ENCODE data around the gene KLF7. TPM values are rescaled to one million over a fixed set of nuclear protein-coding genes. Genes with fewer than 3 reads are reported as not detected.

Gene KLF7
- total RNA-seq = 79.1 TPM

- peak; percentile 72 for DNase-seq (ENCODE audit: low spot score)
- peak; percentile 53 for ATAC-seq
- intact Hi-C loops (cut with DNase I) = no loop called here
Observed at GRCh38 chr2:207165121-207166038, at the start of gene KLF7. Gene KLF7, minus strand, starts transcription at chr2:207165948. Its CDS starts 380 bp downstream, at chr2:207165568.

GRCh38 chr2:207215308-207215707 is 49.6 kb upstream of the KLF7 start:
- DNase-seq (ENCODE audit: low spot score) = no peak
- no peak for ATAC-seq
- intact Hi-C loops (cut with DNase I) = no loop called here

GRCh38 chr2:207214446-207214845 is 48.7 kb upstream of the KLF7 start:
- intact Hi-C loops (cut with DNase I) = no loop called here
- DNase-seq (ENCODE audit: low spot score) = no peak
- ATAC-seq = no peak

GRCh38 chr2:207206011-207206410 is 40.3 kb upstream of the KLF7 start:
- ATAC-seq (no peak), DNase-seq (ENCODE audit: low spot score) (no peak)
- intact Hi-C loops (cut with DNase I) = no loop called here

- no peak for ATAC-seq
- no peak for DNase-seq (ENCODE audit: low spot score)
- intact Hi-C loops (cut with DNase I) = no loop called here
Observed at GRCh38 chr2:207205173-207205957, 39.6 kb upstream of the KLF7 start.

DNA sequence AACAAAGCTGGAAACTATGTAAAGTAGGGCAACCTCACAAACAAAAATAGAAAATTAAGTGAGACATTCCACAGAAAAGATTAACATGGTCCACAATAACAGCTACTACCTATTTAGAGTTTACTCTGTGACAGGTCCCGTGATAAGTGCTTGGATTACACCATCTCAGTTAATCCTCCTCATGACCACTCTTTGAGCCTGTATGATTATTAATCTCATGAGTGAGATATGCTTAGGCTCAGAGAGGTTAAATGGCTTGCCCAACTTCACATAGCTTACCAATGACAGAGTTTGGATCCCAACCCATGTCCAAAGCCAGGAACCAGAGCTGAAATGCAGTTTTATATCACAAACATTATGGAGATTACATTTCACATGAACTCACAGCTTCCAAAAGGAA is 37.3 kb upstream of the KLF7 start:
- ATAC-seq = no peak
- DNase-seq (ENCODE audit: low spot score) = no peak
- intact Hi-C loops (cut with DNase I) = no loop called here

DNA sequence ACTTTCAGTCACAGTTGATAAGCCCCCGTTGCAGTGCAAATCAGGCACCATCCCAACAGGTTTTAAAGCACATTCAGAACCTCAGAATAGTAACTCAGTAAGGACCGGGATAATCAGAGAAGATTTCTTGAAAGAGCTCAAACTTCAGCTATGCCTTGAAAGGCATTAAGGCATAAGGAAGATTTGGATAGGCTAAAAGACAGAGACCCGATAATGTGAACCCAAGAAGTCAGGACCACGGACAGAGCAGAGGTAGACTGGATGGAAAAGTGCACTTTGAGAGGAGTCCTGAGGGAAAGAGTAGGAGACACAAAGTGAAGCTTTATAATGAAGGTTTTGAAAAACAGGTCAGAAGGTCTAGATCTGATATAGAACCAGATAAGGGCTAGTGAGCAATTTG is 36.9 kb upstream of the KLF7 start:
- ATAC-seq = no peak
- no peak for DNase-seq (ENCODE audit: low spot score)
- intact Hi-C loops (cut with DNase I) = no loop called here

DNA sequence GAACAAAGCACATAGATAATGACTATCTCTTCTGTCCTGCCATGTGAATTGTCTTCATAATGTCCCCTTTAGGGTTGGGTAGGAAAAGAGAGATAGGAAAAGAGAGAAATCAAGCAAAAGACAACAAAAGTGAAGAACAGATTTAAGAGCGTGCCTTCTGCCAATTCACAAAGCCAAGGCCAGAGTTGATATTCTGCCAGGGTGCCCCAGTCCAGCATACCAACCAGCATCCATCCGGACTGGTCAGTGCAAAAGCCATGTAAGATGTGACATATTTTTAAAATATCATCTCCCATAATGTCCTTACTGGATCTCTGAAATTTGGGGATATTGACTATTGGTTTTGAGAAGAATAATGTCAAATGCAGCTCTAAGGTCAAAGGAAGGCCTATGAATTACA is 35.7 kb upstream of the KLF7 start:
- no peak for ATAC-seq
- DNase-seq (ENCODE audit: low spot score) = no peak
- intact Hi-C loops (cut with DNase I) = no loop called here

DNA sequence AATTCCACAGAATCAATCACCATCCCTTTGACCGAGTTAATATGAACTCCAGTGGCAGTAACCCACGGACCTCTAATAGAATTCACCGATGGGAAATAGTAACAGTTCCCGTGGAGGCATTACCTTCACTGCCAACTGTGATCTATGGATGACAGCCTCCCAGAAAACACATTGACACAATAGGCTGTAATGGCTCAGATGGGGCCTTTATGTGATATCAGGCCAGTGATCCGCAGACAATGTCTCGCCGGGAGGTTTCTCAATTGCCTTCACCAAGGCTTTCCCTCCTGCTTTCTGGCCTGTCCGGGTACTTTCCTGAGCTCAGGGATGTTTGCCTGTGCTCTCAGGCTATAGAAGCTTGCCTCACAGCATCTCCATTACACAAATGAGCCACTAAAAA is 34.4 kb upstream of the KLF7 start:
- DNase-seq (ENCODE audit: low spot score) (no peak), ATAC-seq (no peak)
- intact Hi-C loops (cut with DNase I) = no loop called here

DNA sequence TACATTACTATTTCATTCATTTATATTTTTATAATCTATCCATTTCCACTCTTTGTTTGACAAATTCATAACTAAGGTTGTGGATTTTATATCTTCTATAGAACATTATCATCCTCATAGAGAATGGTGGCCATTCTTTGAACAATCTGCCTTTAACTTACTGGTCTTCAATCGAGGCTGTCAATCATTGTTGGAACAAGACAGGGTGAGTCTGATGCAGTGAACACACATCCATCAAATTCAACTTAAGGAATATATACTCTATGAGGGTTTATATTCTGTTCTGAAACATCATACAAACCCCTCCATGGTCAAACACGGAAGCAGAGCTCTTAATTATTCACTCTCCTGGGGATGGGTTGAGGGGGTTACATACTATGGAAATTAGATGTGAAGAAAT is 28.3 kb upstream of the KLF7 start:
- ATAC-seq (no peak), DNase-seq (ENCODE audit: low spot score) (no peak)
- intact Hi-C loops (cut with DNase I) = no loop called here

- DNase-seq (ENCODE audit: low spot score) = no peak
- peak; percentile 93 for ATAC-seq
- intact Hi-C loops (cut with DNase I) = no loop called here
Observed at GRCh38 chr2:207188626-207189419, 23.1 kb upstream of the KLF7 start.

DNA sequence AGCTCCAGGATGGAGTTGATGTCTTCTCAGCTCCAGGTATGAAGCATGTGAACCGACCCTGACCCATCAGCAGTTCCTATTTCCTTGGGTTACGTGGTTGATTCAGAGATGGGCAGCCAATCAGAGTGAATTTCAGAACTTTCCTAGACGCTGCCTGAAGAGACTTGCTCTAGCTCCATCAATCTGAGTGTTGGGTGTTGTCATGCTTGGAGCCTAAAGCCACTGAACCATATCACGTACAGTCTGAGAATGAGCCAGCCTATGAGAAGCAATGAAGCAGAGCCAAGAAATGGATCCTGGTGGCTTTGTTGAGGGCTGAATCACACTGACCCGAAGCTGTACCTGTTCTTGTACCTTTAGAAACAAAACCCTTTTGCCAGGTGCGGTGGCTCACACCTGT is 19.6 kb upstream of the KLF7 start:
- ATAC-seq (no peak), DNase-seq (ENCODE audit: low spot score) (no peak)
- intact Hi-C loops (cut with DNase I) = no loop called here

DNA sequence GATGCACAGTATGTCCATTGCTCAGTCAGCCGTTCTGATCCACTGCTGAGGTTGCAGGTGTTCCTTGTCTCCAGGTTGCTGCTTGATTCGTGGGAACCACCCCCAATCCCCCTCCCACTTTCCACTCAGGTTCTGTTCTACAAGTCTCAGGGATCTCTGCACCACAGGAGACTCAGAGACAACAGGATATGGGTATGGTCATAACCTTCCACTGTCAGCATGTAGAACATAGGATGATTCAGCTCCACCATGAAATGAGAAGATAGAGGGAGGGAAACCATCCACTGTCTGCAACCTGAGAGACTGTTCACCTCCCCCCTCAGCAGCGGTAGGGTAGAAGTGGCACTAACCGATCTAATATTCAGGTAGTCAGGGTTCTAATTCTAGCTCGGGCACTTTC is 19.0 kb upstream of the KLF7 start:
- ATAC-seq (no peak), DNase-seq (ENCODE audit: low spot score) (no peak)
- intact Hi-C loops (cut with DNase I) = no loop called here

DNA sequence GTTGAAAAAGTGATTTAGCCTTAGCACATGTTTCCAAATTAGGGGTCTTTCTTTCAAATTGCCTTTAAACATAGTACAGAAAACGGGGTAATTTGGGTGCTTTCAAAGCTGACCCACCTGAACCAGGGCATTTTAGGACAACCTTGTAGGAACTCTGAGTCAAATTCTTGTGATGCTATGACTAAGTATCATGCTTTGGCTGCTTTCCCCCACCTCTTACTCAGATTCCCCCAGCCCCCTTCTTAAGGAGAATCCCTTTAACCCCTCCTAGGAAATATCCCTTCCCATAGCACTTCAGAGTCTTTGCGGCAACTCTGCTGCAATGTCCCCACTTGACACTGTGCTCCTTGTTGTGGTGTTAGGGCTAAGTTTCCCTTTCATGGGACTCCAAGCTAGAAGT is 18.6 kb upstream of the KLF7 start:
- intact Hi-C loops (cut with DNase I) = no loop called here
- ATAC-seq (no peak), DNase-seq (ENCODE audit: low spot score) (no peak)

DNA sequence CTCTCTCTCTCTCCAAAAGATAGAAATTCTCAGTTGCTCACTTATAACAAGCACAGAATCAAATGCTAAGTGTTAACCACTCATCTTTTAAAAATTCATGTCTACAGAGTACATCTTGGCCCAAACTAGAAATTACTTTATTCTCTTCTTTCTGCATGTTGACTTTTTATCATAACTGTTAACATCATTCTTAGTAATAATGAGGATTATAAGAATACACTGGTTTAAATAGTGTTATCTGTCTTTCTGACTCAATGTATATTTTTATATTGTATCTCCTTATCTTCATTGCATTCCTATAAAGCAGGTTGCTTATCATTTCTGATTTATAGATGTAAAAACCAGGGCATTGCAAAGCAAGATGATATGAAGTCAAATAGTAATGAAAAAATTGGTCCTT is 17.8 kb upstream of the KLF7 start:
- intact Hi-C loops (cut with DNase I) = no loop called here
- ATAC-seq = no peak
- no peak for DNase-seq (ENCODE audit: low spot score)

DNA sequence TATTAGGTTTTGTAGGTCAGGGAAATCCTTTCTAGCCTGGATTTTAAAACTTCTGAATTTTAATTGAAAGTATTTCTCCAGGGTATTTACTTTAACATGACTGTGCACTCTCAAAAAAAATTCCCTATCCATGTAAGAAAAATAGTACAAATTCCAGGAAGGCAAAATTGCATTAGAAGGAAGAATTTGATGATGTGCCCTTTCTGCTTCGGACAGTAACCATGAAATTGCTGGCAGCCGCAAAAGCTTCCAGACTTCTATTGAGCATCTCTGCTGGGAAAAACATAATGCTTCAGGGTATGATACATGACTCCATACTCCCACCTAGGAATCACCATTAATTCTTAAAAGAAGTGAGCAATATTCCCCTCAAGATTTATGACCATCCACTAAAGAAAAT is 17.2 kb upstream of the KLF7 start:
- intact Hi-C loops (cut with DNase I) = no loop called here
- DNase-seq (ENCODE audit: low spot score) (no peak), ATAC-seq (no peak)

DNA sequence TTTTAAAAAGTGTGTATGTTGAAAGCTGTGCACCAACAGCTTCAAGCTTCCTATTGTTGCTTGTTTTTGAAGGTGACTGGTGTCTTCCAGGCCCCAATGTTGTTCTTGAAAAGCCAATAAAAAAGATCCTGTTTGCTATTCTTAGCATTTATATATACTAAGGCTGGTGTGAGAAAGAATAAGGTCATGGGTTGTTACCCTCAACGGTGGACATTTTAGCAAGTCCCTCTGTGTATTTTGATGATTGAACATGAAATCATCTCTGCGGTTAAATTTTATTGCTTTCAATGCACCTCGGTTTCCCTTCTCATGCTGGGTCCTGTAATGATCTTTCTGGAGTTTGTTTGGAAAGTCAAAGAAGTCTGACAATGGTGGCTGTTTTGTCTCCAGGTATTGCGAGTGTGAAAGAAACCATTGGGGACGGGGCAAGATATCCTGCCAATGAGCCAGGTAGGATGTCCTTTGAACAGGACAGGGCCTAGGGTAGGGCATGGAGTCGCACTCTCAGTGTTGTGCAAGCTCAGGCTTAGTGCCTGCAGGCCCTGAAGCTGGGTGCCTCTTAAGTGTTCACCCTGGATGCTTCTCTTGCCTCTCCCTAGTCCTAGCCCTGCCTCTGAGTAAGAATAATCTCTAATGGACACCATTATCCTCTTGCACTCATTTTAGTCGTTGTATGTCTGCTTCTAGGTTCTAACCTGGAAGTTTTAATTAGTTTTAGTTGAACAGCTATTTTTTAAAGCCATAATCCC is 16.0 kb upstream of the KLF7 start:
- no peak for ATAC-seq
- intact Hi-C loops (cut with DNase I) = no loop called here

GRCh38 chr2:207180741-207181140 is 15.0 kb upstream of the KLF7 start:
- intact Hi-C loops (cut with DNase I) = no loop called here
- DNase-seq (ENCODE audit: low spot score) (no peak), ATAC-seq (no peak)

More for the DNA sequence above, 16.0 kb upstream of the KLF7 start:
- no peak for DNase-seq (ENCODE audit: low spot score)

- ATAC-seq (no peak), DNase-seq (ENCODE audit: low spot score) (no peak)
- intact Hi-C loops (cut with DNase I) = no loop called here
Observed at GRCh38 chr2:207176247-207176646, 10.5 kb upstream of the KLF7 start.
